ENCODE measurements around the gene NLGN1. TPM values are rescaled to one million over a fixed set of nuclear protein-coding genes. Genes with fewer than 3 reads are reported as not detected.
A peak's percentile ranks its signal among the peaks of the same experiment; 100 is the strongest.

Gene NLGN1
- polyA plus RNA-seq, 3 donors: 2.2 to 4.8 (median 2.2) TPM

DNA sequence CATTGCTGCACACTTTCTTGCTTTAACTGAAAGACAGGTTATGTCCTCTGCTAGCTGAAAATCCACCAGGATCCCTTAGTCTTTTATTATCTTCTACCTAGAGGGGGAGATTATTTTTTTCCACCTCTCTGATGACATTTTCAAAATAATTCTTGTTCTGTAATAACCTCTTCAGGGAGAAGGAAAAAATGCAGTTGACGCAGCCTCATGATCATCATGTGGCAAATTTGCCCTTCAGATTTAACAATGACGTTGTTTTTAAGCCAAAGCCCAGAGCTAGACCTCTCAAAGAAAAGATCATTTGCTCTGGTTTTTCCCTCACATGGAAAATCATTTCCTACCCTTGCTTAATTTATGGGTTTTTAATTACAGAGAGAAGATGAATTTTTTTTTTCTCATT, 724.9 kb downstream of the NLGN1 start:
- DNase-seq (ENCODE audit: low read depth in 3 of 3, low spot score in 2 of 3): no peak

- DNase-seq (ENCODE audit: low read depth in 3 of 3, low spot score in 2 of 3): peak in 2 of 3 donors; percentile 13 to 16
These were observed 727.8 kb downstream of the NLGN1 start for GRCh38 chr3:174125267-174125824.

- DNase-seq (ENCODE audit: low read depth in 3 of 3, low spot score in 2 of 3): no peak
These were observed 729.6 kb downstream of the NLGN1 start for GRCh38 chr3:174126990-174127758.

- DNase-seq (ENCODE audit: low read depth in 3 of 3, low spot score in 2 of 3): no peak
These were observed 734.5 kb downstream of the NLGN1 start for GRCh38 chr3:174132006-174132405.

DNA sequence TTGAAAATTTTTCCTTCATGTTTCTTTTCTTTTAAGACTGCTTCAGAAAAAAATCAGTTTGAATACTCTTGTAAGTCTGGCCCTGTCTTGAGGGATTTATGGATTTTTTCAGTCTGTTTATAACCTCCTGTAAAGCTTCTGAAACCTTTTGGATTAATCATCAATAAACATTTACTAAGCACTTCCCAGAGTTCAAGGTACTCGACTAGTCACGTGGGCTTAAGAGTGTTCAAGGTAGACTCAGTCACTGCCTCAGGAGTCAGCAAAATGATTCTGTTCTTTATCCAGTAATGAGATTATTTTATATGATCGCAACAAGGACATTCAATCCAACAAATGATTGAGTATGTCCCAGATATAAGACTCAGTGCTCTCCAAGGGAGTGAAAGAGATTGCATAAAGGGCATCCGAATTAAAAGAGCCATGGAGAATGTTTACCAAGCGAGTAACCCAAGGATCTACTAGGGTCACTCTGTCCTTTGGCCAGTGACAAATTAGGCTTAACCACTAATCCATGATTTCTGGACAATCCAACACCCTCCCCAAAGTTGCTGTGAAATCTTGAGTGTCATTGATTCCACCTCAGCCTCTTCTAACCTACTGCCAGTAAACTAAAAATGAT, 735.0 kb downstream of the NLGN1 start:
- DNase-seq (ENCODE audit: low read depth in 3 of 3, low spot score in 2 of 3): no peak

- no peak for DNase-seq (ENCODE audit: low read depth in 3 of 3, low spot score in 2 of 3)
These were observed 748.5 kb downstream of the NLGN1 start for GRCh38 chr3:174146008-174146407.

GRCh38 chr3:174147798-174148197, 750.3 kb downstream of the NLGN1 start:
- no peak for DNase-seq (ENCODE audit: low read depth in 3 of 3, low spot score in 2 of 3)

GRCh38 chr3:174153871-174154270, 756.3 kb downstream of the NLGN1 start:
- no peak for DNase-seq (ENCODE audit: low read depth in 3 of 3, low spot score in 2 of 3)

GRCh38 chr3:174156200-174156599, 758.7 kb downstream of the NLGN1 start:
- DNase-seq (ENCODE audit: low read depth in 3 of 3, low spot score in 2 of 3): no peak

GRCh38 chr3:174158674-174159073, 761.1 kb downstream of the NLGN1 start:
- DNase-seq (ENCODE audit: low read depth in 3 of 3, low spot score in 2 of 3): no peak

GRCh38 chr3:174159604-174160003, 762.1 kb downstream of the NLGN1 start:
- no peak for DNase-seq (ENCODE audit: low read depth in 3 of 3, low spot score in 2 of 3)

DNA sequence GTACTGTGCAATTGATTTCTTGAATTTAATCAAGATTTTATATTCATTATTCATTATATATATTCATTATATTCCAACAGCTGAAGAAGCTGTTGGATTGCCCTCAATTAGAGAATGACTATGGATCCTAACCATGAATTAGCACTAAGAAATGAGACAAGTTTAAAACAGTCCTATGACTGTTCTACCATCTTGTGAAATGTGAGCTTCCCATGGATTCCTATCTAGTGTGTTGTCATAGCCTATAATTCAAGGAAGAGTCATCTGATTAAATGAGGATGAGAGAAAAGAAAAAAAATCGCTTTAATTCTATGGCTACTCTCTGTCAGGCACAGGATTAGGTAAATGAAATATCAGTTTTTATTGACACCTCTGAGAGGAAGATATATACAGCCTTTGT, 765.0 kb downstream of the NLGN1 start:
- no peak for DNase-seq (ENCODE audit: low read depth in 3 of 3, low spot score in 2 of 3)

- DNase-seq (ENCODE audit: low read depth in 3 of 3, low spot score in 2 of 3): no peak
These were observed 770.5 kb downstream of the NLGN1 start for GRCh38 chr3:174168026-174168425.

GRCh38 chr3:174168538-174169254, 771.2 kb downstream of the NLGN1 start:
- no peak for DNase-seq (ENCODE audit: low read depth in 3 of 3, low spot score in 2 of 3)

GRCh38 chr3:174169736-174170135, 772.2 kb downstream of the NLGN1 start:
- no peak for DNase-seq (ENCODE audit: low read depth in 3 of 3, low spot score in 2 of 3)

DNA sequence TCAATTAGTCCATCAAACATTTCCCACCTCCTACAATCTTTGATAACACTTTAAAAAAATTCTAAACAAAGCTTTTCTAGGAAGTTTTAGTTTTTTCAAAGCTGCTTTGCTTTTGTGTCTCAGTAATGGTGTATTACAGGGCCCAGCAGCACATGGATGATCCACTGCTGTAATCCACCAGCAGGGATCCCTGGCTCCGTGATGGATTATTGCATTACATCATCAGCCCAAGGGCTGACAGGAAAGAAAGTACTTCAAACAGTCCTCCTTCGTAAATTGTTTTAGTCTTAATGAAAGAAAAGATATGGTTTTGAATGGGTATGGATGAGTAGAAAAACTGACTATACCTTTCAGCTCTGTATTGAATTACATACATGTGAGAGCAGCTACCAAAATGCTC, 772.7 kb downstream of the NLGN1 start:
- no peak for DNase-seq (ENCODE audit: low read depth in 3 of 3, low spot score in 2 of 3)

DNA sequence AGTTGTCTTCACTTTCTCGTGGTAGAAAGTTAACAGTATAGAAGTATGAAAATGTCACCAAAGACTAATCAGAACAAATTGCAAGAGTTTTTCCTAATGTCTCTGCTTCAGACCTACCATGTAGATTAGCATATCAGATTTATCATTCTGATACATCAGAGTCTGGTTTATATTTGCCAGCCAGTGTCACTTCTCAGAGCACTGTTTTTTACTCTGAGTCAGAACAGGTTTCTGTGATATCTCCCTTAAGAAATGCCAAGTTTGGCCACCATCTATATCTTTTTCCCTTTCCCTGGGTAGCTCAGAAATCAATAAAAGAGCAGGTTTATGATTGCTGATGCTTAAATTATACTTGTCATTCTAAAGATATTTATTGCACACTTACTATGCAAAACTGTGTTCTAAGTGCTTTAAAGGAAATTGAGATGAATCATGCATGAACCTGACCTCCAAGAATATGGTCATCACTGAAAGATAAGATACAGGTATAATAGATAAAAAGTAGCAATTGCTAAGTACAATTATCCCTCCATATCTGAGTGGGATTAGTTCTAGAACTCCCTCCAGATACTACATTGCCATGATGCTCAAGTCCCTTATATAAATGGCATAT, 788.9 kb downstream of the NLGN1 start:
- no peak for DNase-seq (ENCODE audit: low read depth in 3 of 3, low spot score in 2 of 3)

- DNase-seq (ENCODE audit: low read depth in 3 of 3, low spot score in 2 of 3): no peak
These were observed 793.8 kb downstream of the NLGN1 start for GRCh38 chr3:174191380-174191779.

DNA sequence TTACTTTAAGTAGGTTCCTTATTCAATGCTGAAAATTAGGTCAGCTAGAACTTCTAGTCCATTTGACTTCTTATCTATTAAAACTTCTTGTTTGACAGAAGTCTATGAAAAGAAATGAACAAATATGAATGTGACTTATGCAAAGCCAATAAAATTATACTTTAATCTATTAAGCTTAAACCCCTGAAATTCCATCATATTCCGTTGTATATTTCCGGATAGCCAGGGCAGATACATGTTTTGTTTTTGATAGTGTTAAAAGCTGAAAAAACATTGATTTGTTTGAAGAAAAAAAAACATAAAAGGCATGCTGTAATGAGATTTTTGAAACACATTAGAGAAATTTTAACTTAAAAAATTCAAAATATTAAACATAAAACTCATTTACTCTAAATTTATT, 794.4 kb downstream of the NLGN1 start:
- no peak for DNase-seq (ENCODE audit: low read depth in 3 of 3, low spot score in 2 of 3)

- DNase-seq (ENCODE audit: low read depth in 3 of 3, low spot score in 2 of 3): no peak
These were observed 794.9 kb downstream of the NLGN1 start for GRCh38 chr3:174192471-174192870.

DNA sequence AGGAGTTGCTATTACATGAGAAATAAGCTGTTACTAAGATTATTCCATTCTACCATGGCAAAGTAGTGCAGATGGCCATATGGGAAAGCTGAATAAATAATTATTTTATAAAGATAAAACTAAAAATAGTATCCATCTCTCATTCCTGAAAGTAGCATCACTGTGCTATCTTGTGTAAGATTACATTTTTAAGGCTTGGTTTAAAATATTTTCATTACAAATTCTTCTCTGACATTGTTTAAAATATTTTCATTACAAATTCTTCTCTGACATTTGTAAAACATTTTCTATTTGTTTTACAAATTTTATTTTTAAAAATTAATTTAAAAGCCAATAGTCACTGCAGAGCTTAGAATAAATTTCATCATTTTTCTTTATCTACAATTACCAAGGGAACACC, 796.1 kb downstream of the NLGN1 start:
- no peak for DNase-seq (ENCODE audit: low read depth in 3 of 3, low spot score in 2 of 3)
